Measurements from ENCODE around the gene MGAT1.

- TF ChIP-seq CTCF (IDR thresholded peaks at IDR 0.05; ENCODE audit: borderline replicate concordance, extremely low read depth, low read length, poor library complexity, severe bottlenecking) (no peak), EZH2 (IDR thresholded peaks at IDR 0.05; ENCODE audit: borderline replicate concordance, low read depth, low read length, severe bottlenecking) (no peak)
Observed at GRCh38 chr5:180736536-180736935, 66.1 kb downstream of the MGAT1 start.
